Kidney (tissue), 14 donors: ENCODE results near the gene KCNJ14. TPM values are rescaled to one million over a fixed set of nuclear protein-coding genes. Genes with fewer than 3 reads are reported as not detected.

Experiments
- DNase-seq, 5 donors: peaks; one replicate each; pipeline ENCODE4 v3.0.0-alpha.2; 2013 to 2020
- FAIRE-seq: peaks from 2 replicates; lab custom pipeline; 2012; peaks lifted over from hg19 to GRCh38; lab: Jason Lieb, UNC
- H3K27ac ChIP-seq, 2 donors: one replicate each; pipeline ENCODE4 v1.7.0; 2013; ENCODE audit warnings: low read depth in 2 of 2, low read length in 2 of 2, inconsistent platforms in 1 of 2
- H3K27me3 ChIP-seq: one replicate; pipeline ENCODE4 v1.7.1; 2013; ENCODE audit warnings: low read length, inconsistent platforms; ENCODE audit not compliant: control insufficient read depth, insufficient read depth
- H3K36me3 ChIP-seq, 3 donors: one replicate each; pipeline versions ENCODE4 v1.7.0 to v1.7.1; 2013; ENCODE audit warnings: low read length in 3 of 3, control low read depth in 1 of 3, inconsistent platforms in 1 of 3; ENCODE audit not compliant: insufficient read depth in 3 of 3, control insufficient read depth in 2 of 3
- H3K4me1 ChIP-seq, 3 donors: one replicate each; pipeline versions ENCODE4 v1.7.0 to v1.7.1; 2013; ENCODE audit warnings: low read length in 3 of 3, inconsistent platforms in 1 of 3, low read depth in 1 of 3; ENCODE audit not compliant: control insufficient read depth in 2 of 3, insufficient read depth in 2 of 3
- H3K4me3 ChIP-seq, 3 donors: one replicate each; pipeline versions ENCODE4 v1.7.0 to v1.8.1; 2013; ENCODE audit warnings: low read length in 3 of 3, control low read depth in 1 of 3, inconsistent platforms in 1 of 3
- H3K9ac ChIP-seq, 3 donors: one replicate each; pipeline versions ENCODE4 v1.7.0 to v1.7.1; 2013; ENCODE audit warnings: low read length in 3 of 3, control low read depth in 1 of 3, inconsistent platforms in 1 of 3
- H3K9me3 ChIP-seq, 3 donors: one replicate each; pipeline versions ENCODE4 v1.7.0 to v1.7.1; 2013; ENCODE audit warnings: low read length in 3 of 3, control low read depth in 1 of 3, inconsistent platforms in 1 of 3; ENCODE audit not compliant: control insufficient read depth in 2 of 3, insufficient read depth in 1 of 3
- intact Hi-C: fragments of 100-400 bp; cut with DNase I; formaldehyde crosslinking; loops from one replicate; pipeline ENCODE4 v1.11.1; 2022
- polyA plus RNA-seq: library from polyadenylated mRNA; stranded (reverse); fragments of 350-450 nt; fragmentation: Illumina TruSeq; extraction: RNeasy Lipid Tissue Mini Kit (QIAGEN cat#74804); gene quantifications from one replicate; pipeline ENCODE4 v1.2.3, GENCODE V29; 2014; ENCODE audit warnings: low read depth, low replicate concordance; ENCODE audit not compliant: insufficient read depth
- total RNA-seq: library from RNA; stranded (reverse); fragmentation: NEBNext Ultra II Directional; extraction: Animal tissue kit (Norgen Biotek cat#: 25700); gene quantifications from one replicate; pipeline ENCODE4 v1.2.1, GENCODE V29; 2021
- TF ChIP-seq, protein P1 (sequence below): IDR thresholded peaks from 3 replicates; pipeline ENCODE4 v1.5.1; 2012; ENCODE audit warnings: mild to moderate bottlenecking, moderate library complexity, borderline replicate concordance; ENCODE audit not compliant: insufficient read depth; ENCODE audit errors: extremely low read depth
- donor health status: control.
- donor health status: control.
- donor health status: control.
- donor health status: control.
- donor health status: control.
- donor health status: DM: yes; HTN: yes; CAD: no.
- donor health status: Normal renal cell carcinoma (clear cell type).

Gene KCNJ14
- total and polyA plus RNA-seq, 2 donors from 2014 or later: 0.28 to 1.0 TPM

DNA sequence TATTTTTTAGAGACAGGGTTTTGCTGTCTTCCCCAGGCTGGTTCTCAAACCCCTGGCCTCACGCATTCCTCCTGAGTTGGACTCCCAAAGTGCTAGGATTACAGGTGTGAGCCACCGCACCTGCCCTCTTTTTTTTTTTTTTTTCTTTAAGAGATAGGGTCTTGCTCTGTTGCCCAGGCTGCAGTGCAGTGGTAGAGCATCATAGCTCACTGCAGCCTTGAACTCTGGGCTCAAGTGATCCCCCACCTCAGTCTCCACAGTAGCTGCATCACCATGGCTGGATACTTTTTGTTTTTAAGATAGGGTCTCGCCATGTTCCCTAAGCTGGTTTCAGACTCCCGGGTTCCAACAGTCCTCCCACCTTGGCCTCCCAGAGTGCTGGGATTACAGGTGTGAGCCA lies 1.5 kb downstream of the KCNJ14 start:
- FAIRE-seq: no peak
- peaks cover 0 to 2% (median 0%) of the 10 kb centered on the region in 3 donors for H3K36me3 ChIP-seq
- DNase-seq: no peak

DNA sequence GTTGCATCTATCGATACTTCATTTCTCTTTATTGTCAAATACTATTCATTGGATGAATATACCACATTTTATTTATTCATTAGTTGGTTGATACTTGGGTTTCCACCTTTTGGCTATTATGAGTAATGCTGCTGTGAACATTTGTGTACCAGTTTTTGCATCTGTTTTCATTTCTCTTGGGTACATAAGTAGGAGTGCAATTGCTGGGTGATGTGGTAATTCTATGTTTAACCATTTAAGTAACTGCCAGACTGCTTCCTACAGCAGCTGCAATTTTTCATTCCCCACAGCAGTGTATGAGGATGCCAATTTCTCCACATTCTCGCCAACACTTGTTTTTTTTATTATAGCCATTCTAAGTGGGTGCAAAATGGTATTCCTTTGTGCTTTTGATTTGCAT lies 2.6 kb downstream of the KCNJ14 start:
- intact Hi-C loops: no loop called here
- Histone ChIP-seq H3K4me1 (no peaks in the 10 kb centered on the region), H3K9ac (no peak overlapping the region), H3K4me3 (no peak overlapping the region), H3K36me3 (no peaks in the 10 kb centered on the region), H3K27me3 (no peaks in the 10 kb centered on the region), H3K9me3 (no peaks in the 10 kb centered on the region), H3K27ac (no peak overlapping the region)
- no peak for FAIRE-seq
- TF ChIP-seq, protein P1, sequence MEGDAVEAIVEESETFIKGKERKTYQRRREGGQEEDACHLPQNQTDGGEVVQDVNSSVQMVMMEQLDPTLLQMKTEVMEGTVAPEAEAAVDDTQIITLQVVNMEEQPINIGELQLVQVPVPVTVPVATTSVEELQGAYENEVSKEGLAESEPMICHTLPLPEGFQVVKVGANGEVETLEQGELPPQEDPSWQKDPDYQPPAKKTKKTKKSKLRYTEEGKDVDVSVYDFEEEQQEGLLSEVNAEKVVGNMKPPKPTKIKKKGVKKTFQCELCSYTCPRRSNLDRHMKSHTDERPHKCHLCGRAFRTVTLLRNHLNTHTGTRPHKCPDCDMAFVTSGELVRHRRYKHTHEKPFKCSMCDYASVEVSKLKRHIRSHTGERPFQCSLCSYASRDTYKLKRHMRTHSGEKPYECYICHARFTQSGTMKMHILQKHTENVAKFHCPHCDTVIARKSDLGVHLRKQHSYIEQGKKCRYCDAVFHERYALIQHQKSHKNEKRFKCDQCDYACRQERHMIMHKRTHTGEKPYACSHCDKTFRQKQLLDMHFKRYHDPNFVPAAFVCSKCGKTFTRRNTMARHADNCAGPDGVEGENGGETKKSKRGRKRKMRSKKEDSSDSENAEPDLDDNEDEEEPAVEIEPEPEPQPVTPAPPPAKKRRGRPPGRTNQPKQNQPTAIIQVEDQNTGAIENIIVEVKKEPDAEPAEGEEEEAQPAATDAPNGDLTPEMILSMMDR: no peak
- no peak for DNase-seq

More for the DNA sequence above, 1.5 kb downstream of the KCNJ14 start:
- Histone ChIP-seq H3K9me3 (no peaks in the 10 kb centered on the region), H3K9ac (no peak overlapping the region), H3K27me3 (no peaks in the 10 kb centered on the region), H3K4me1 (no peaks in the 10 kb centered on the region), H3K27ac (no peak overlapping the region), H3K4me3 (no peak overlapping the region)
- intact Hi-C loops: no loop called here
- TF ChIP-seq, protein P1: no peak

DNA sequence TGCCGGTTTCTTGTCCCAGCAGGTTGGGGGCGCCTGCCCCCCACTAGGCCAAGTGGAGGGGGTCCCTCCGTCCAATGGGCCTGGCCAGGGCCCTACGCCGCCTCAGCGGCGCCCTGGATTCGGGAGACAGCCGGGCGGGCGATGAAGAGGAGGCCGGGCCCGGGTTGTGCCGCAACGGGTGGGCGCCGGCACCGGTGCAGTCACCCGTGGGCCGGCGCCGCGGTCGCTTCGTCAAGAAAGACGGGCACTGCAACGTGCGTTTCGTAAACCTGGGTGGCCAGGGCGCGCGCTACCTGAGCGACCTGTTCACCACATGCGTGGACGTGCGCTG lies 6.2 kb downstream of the KCNJ14 start:
- no peak for FAIRE-seq
- peak in 2 of 5 donors; percentile 31 to 68 for DNase-seq
- TF ChIP-seq, protein P1: no peak
- Histone ChIP-seq H3K36me3 (no peaks in the 10 kb centered on the region), H3K9ac (no peak overlapping the region), H3K9me3 (no peaks in the 10 kb centered on the region), H3K27me3 (no peaks in the 10 kb centered on the region), H3K4me3 (no peak overlapping the region), H3K27ac (no peak overlapping the region), H3K4me1 (no peaks in the 10 kb centered on the region)
- intact Hi-C loops: no loop called here
